Choroid plexus epithelial cell (primary cell): ENCODE results near the gene ST8SIA6.
A peak's percentile ranks its signal among the peaks of the same experiment; 100 is the strongest.

Source experiments
- DNase-seq: peaks from one replicate; pipeline ENCODE4 v3.0.0-alpha.2; 2010; ENCODE audit warnings: low read depth
- H3K4me3 ChIP-seq: 2 replicates; pipeline ENCODE4 v1.5.1; 2011; ENCODE audit warnings: low read depth, mild to moderate bottlenecking, control low read depth, low read length, moderate library complexity
- TF ChIP-seq, protein P1 (sequence below): conservative IDR thresholded peaks from 2 replicates; pipeline ENCODE4 v1.5.1; 2011; ENCODE audit warnings: low read depth, mild to moderate bottlenecking, control low read depth, inconsistent platforms, low read length, moderate library complexity

The ST8SIA6 gene

GRCh38 chr10:17427666-17428350, 26.6 kb downstream of the ST8SIA6 start:
- TF ChIP-seq, protein P1, sequence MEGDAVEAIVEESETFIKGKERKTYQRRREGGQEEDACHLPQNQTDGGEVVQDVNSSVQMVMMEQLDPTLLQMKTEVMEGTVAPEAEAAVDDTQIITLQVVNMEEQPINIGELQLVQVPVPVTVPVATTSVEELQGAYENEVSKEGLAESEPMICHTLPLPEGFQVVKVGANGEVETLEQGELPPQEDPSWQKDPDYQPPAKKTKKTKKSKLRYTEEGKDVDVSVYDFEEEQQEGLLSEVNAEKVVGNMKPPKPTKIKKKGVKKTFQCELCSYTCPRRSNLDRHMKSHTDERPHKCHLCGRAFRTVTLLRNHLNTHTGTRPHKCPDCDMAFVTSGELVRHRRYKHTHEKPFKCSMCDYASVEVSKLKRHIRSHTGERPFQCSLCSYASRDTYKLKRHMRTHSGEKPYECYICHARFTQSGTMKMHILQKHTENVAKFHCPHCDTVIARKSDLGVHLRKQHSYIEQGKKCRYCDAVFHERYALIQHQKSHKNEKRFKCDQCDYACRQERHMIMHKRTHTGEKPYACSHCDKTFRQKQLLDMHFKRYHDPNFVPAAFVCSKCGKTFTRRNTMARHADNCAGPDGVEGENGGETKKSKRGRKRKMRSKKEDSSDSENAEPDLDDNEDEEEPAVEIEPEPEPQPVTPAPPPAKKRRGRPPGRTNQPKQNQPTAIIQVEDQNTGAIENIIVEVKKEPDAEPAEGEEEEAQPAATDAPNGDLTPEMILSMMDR = no peak
- DNase-seq = no peak
- no peak overlapping the region for H3K4me3 ChIP-seq

DNA sequence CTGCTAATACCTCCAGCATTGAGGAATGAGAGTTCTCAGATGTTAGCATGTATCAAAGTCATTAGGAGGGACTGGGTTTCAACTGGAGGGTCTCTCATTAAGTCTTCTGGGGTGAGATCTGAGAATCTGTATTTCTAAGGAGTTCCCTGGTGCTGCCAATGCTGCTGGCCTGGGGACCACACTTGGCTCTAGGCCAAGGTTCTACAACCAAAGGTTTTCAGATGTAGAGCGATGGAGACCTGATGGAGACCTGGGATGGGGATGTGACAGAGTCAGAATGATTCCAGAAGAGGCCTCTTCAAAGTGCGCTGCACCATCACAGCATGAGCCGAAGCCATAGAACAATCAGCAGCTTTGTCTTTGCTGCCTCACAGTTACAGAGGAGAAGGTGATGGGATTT, 27.2 kb downstream of the ST8SIA6 start:
- TF ChIP-seq, protein P1 = no peak
- no peak overlapping the region for H3K4me3 ChIP-seq
- no peak for DNase-seq

- no peak for DNase-seq
- no peak overlapping the region for H3K4me3 ChIP-seq
- TF ChIP-seq, protein P1 = no peak
Measured at GRCh38 chr10:17426263-17426750, 28.1 kb downstream of the ST8SIA6 start.

DNA sequence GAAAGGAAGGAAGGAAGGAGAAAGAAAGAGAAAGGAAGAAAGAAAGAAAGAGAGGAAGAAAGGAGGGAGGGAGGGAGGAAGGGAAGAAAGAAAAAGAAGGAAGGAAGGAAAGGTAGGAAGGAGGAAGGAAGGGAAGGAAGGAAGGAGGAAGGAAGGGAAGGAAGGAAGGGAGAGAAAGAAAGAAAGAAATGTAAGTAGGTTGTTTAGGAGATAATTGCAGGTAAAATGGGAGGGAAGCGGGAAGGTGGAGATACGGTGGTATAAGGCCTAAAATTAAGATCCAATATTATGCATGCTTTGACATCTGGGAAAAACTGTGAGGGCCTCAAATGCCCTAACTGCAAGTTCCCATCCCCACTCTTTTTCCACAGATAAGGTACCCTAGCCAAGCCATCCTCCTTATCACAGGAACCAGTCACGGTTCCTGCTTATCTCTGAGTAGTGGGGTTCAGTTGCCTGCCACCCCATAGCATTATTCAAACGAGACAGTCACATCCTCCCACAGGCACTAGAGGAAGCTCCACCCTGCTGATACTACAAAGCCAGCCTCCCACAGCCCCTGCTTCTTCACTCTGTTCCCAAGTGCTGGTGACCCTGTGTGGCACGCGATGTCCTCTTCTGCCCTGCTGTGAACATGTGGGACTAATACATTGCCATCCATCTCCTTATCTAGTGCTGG, 28.7 kb downstream of the ST8SIA6 start:
- TF ChIP-seq, protein P1 = no peak
- DNase-seq = no peak
- H3K4me3 ChIP-seq = no peak overlapping the region

GRCh38 chr10:17423632-17424186, 30.7 kb downstream of the ST8SIA6 start:
- no peak overlapping the region for H3K4me3 ChIP-seq
- DNase-seq = peak; percentile 26
- TF ChIP-seq, protein P1 = no peak

GRCh38 chr10:17422931-17423330, 31.5 kb downstream of the ST8SIA6 start:
- TF ChIP-seq, protein P1 = no peak
- no peak for DNase-seq
- H3K4me3 ChIP-seq = no peak overlapping the region
